ENCODE measurements around the gene ACTBL2. TPM values are rescaled to one million over a fixed set of nuclear protein-coding genes. Genes with fewer than 3 reads are reported as not detected.

The ACTBL2 gene
- total RNA-seq (under 1 TPM in 1 of 2 donors, not detected in 1; 0.09 TPM), polyA plus RNA-seq (under 1 TPM; 0.04 to 0.29 TPM)
- long read RNA-seq, donor 1 = 0 reads
- long read RNA-seq, donor 2 = 0 reads
- long read RNA-seq, donor 3 = 0 reads
- long read RNA-seq, donor 4 = 0 reads
- long read RNA-seq, donor 5 = 0 reads

GRCh38 chr5:57482671-57483106 is at the start of gene ACTBL2:
Gene ACTBL2, minus strand, starts transcription at chr5:57482811. Its CDS starts 104 bp downstream, at chr5:57482707.
- no peak within 1 kb of the TSS for H3K4me3 ChIP-seq
- WGBS, 2 donors = 79 to 85% methylated on average over 5 of the region's 5 CpGs
- H3K27me3 ChIP-seq (ENCODE audit: control insufficient read depth in 3 of 3, insufficient read depth in 3 of 3, low read length in 2 of 3) = no peaks in the 10 kb centered on the region
- no peak for TF ChIP-seq CTCF (IDR thresholded peaks at IDR 0.05; ENCODE audit: control extremely low read depth, extremely low read depth)
- H3K36me3 ChIP-seq (ENCODE audit: control insufficient read depth in 4 of 4, insufficient read depth in 4 of 4, low read length in 4 of 4) = no peaks in the 10 kb centered on the region
- no peaks in the 10 kb centered on the region for H3K9me3 ChIP-seq (ENCODE audit: control insufficient read depth in 4 of 4, insufficient read depth in 3 of 4, low read length in 3 of 4)
- H3K9ac ChIP-seq (ENCODE audit: insufficient read depth in 1 of 2, low read length in 2 of 2) = no peak within 1 kb of the TSS
- no peak within 1 kb of the TSS for H3K27ac ChIP-seq (ENCODE audit: low read depth in 1 of 2, low read length in 1 of 2)
- ATAC-seq (ENCODE audit: insufficient read depth, low FRiP score) (no peak), DNase-seq (no peak)
- H3K4me1 ChIP-seq (ENCODE audit: control insufficient read depth in 5 of 5, insufficient read depth in 5 of 5, low read length in 5 of 5) = no peaks in the 10 kb centered on the region

- ATAC-seq (ENCODE audit: insufficient read depth, low FRiP score) (no peak), DNase-seq (no peak)
- Histone ChIP-seq H3K4me3 (no peak overlapping the region), H3K27me3 (ENCODE audit: control insufficient read depth in 3 of 3, insufficient read depth in 3 of 3, low read length in 2 of 3) (no peaks in the 10 kb centered on the region), H3K4me1 (ENCODE audit: control insufficient read depth in 5 of 5, insufficient read depth in 5 of 5, low read length in 5 of 5) (peaks cover 0 to 3% (median 0%) of the 10 kb centered on the region in 5 donors), H3K9ac (ENCODE audit: insufficient read depth in 1 of 2, low read length in 2 of 2) (no peak overlapping the region), H3K27ac (ENCODE audit: low read depth in 1 of 2, low read length in 1 of 2) (no peak overlapping the region), H3K36me3 (ENCODE audit: control insufficient read depth in 4 of 4, insufficient read depth in 4 of 4, low read length in 4 of 4) (no peaks in the 10 kb centered on the region), H3K9me3 (ENCODE audit: control insufficient read depth in 4 of 4, insufficient read depth in 3 of 4, low read length in 3 of 4) (no peaks in the 10 kb centered on the region)
- 52 to 97% methylated on average over 1 of the region's 1 CpG for WGBS, 2 donors
- TF ChIP-seq CTCF (IDR thresholded peaks at IDR 0.05; ENCODE audit: control extremely low read depth, extremely low read depth) = no peak
Observed at GRCh38 chr5:57531333-57531732, 48.7 kb upstream of the ACTBL2 start.

- Histone ChIP-seq H3K4me3 (no peak overlapping the region), H3K9me3 (ENCODE audit: control insufficient read depth in 4 of 4, insufficient read depth in 3 of 4, low read length in 3 of 4) (no peaks in the 10 kb centered on the region), H3K27me3 (ENCODE audit: control insufficient read depth in 3 of 3, insufficient read depth in 3 of 3, low read length in 2 of 3) (no peaks in the 10 kb centered on the region), H3K9ac (ENCODE audit: insufficient read depth in 1 of 2, low read length in 2 of 2) (no peak overlapping the region), H3K36me3 (ENCODE audit: control insufficient read depth in 4 of 4, insufficient read depth in 4 of 4, low read length in 4 of 4) (no peaks in the 10 kb centered on the region), H3K4me1 (ENCODE audit: control insufficient read depth in 5 of 5, insufficient read depth in 5 of 5, low read length in 5 of 5) (peaks cover 0 to 9% (median 0%) of the 10 kb centered on the region in 5 donors), H3K27ac (ENCODE audit: low read depth in 1 of 2, low read length in 1 of 2) (no peak overlapping the region)
- no peak for TF ChIP-seq CTCF (IDR thresholded peaks at IDR 0.05; ENCODE audit: control extremely low read depth, extremely low read depth)
- no peak for DNase-seq
- 73 to 81% methylated on average over 4 of the region's 4 CpGs for whole genome bisulfite sequencing, 2 donors
- no peak for ATAC-seq (ENCODE audit: insufficient read depth, low FRiP score)
Observed at GRCh38 chr5:57529864-57530263, 47.3 kb upstream of the ACTBL2 start.

- Histone ChIP-seq H3K27me3 (ENCODE audit: control insufficient read depth in 3 of 3, insufficient read depth in 3 of 3, low read length in 2 of 3) (no peaks in the 10 kb centered on the region), H3K9me3 (ENCODE audit: control insufficient read depth in 4 of 4, insufficient read depth in 3 of 4, low read length in 3 of 4) (no peaks in the 10 kb centered on the region), H3K27ac (ENCODE audit: low read depth in 1 of 2, low read length in 1 of 2) (no peak overlapping the region), H3K36me3 (ENCODE audit: control insufficient read depth in 4 of 4, insufficient read depth in 4 of 4, low read length in 4 of 4) (no peaks in the 10 kb centered on the region), H3K4me1 (ENCODE audit: control insufficient read depth in 5 of 5, insufficient read depth in 5 of 5, low read length in 5 of 5) (peaks cover 0 to 15% (median 0%) of the 10 kb centered on the region in 5 donors), H3K4me3 (no peak overlapping the region), H3K9ac (ENCODE audit: insufficient read depth in 1 of 2, low read length in 2 of 2) (no peak overlapping the region)
- TF ChIP-seq CTCF (IDR thresholded peaks at IDR 0.05; ENCODE audit: control extremely low read depth, extremely low read depth) = no peak
- WGBS, 2 donors = 92 to 95% methylated on average over 4 of the region's 4 CpGs
- no peak for ATAC-seq (ENCODE audit: insufficient read depth, low FRiP score)
- DNase-seq = no peak
Observed at GRCh38 chr5:57527870-57528269, 45.3 kb upstream of the ACTBL2 start.

All from lung (tissue), 16 donors.